GM21723 (cell line): ENCODE data around the gene TAT.
"Not testable (repeated sequence)": the region's sequence is repeated elsewhere in the genome, so short reads cannot be mapped to it uniquely, and the experiment has no call there.

Experiments
- ATAC-seq: cut with Tn5 transposase; IDR thresholded peaks from one replicate; pipeline ENCODE4 v1.9.1; 2021; ENCODE audit warnings: mild to moderate bottlenecking, moderate library complexity; ENCODE audit not compliant: unreplicated experiment

Gene TAT

DNA sequence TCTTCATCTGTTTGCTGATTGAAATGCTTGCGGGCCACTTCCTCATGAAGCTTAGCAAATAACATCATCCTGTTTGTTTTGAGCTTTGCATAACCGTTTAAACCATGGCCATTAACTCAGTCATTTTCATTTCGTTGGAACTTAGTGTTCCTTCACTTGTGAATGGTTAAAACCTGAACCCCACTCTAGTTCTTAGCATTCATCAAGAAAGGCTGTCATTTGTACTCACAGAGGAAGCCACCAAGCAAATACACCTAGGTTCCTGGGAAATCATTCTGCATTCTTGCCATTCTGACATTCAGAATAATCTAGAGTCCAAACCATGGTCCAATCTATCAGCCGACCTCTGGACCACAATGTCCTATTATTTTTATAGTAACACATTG is 8.4 kb upstream of the TAT start:
- ATAC-seq: no peak

DNA sequence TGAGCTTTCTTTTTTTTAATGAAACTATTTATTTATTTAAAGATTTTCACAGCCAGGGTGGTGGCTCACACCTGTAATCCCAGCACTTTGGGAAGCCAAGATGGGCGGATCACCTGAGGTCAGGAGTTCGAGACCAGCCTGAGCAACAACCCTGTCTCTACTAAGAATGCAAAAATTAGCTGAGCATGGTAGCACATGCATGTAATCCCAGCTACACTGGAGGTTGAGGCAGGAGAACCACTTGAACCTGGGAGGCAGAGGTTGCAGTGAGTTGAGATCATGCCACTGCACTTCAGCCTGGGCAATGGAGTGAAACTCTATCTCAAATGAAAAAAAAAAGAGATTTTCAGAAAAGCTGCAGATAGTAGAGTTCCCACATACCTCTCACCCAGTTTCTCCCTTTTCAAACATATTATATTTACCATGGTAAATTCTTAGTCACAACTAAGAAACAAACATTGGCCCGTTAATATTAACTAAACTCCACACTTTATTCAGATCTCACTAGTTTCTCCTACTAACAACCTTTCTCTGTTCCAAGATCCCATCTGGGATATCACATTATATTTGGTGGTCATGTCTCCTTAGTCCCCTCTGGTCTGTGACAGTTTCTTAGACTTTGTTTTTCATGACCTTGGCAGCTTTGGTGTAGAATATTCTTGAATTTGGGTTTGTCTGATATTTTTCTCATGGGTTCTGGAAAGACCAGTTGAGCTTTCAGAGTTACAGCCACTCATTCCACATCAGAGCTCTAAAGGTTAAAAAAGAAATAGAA is 7.8 kb upstream of the TAT start:
- no peak for ATAC-seq

DNA sequence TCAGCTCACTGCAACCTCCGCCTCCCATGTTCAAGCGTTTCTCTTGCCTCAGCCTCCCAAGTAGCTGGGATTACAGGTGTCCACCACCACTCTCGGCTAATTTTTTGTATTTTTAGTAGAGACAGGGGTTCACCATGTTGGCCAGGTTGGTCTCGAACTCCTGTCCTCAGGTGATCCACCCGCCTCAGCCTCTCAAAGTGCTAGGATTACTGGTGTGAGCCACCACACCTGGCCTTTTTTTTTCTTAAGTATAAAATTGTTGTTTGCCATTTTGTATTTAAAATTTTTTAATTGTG is 5.6 kb upstream of the TAT start:
- not testable (repeated sequence) for ATAC-seq

DNA sequence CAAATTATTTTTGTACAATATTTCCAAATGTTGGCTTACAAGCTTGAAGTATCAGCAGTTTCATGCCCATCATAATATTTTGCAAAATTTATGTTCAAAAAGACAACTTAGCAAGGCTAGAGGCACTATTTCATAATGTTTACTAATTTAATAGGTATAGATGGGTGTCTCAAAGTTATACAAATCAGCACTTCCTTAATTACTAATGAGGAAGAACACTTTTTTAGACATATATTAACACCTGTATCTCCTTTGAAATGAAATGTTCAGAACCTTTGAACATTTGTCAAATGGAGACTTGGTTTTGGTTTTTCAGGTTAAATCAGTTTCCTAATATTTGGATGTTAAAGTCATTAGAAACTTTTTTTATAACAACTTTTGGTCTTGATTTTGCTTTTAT is 2.2 kb downstream of the TAT start:
- no peak for ATAC-seq

DNA sequence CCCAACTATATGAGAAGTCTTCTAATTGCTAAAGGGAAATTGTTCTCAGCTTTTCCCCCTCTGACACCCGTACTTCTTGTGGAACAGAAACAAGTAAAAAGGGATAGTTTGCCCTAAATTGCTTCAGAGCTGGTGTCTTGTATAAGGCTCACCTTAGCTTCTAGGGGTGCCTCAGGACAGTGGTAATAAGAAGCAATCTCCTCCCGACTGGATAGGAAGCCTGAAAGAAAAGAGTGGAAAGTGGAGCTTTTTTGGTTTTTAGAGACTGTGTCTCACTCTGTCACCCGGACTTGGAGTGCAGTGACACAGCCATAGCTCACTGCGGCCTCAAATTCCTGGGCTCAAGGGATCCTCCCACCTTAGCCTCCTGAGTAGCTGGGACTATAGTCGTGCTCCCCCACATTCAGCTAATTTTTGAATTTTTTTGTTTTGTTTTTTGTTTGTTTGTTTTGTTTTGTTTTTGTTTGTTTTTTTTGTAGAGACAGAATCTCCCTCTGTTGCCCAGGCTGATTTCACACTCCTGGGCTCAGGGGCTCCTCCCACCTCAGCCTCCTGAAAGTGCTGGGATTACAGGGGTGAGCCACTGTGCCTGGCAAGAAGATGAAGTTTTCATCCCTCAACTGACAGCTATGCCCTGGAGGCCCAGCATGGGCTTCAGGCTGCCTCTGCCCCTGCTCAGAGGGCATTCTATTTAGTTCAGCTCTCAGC is 3.4 kb downstream of the TAT start:
- ATAC-seq: no peak

DNA sequence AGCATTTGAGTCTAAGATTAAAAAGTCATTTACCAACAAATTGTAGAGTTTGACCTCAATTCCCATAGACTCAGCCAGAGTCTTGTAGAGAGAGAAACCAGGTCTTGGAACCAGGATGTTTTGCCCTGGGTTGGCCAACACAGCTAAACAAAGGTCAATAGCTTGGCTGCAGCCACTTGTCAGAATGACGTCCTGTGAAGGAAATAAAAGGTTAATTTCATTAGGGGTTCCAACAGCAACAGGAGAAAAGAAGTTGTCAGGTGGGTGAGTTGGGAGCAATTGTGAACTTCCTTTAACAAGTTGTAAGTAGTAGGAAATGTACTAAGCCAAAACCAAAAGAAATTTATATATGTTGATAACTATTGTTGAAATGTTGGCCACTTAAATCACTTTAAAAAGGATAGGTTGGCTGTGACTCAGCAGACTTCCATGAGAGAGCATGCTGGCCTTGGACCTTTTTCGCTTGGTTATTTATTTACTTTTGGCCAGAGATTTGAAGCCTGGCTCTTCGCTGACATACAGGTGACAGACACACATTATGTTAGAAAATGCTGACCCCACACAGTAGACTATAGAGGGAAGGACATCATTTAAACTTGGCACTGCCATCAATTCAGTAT is 4.3 kb downstream of the TAT start:
- ATAC-seq: no peak

DNA sequence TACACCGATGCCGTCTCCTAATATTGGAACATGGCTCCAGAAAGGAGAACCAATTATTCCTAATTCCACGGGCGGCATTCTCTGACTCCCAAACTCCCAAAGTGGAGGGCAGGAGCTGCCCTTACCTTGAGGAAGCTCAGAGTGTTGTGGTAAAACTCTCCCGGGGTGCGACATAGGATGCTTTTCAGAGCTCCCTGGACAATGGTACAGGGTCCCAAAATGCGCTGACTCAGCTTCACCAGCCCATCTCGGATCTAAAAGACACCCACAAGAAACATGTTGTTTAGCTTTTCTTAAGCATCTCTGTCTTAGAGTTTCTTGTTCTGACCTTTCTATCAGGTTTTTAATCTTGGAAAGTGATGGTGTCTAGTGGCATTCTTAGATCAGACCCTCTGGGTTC is 6.7 kb downstream of the TAT start:
- no peak for ATAC-seq

DNA sequence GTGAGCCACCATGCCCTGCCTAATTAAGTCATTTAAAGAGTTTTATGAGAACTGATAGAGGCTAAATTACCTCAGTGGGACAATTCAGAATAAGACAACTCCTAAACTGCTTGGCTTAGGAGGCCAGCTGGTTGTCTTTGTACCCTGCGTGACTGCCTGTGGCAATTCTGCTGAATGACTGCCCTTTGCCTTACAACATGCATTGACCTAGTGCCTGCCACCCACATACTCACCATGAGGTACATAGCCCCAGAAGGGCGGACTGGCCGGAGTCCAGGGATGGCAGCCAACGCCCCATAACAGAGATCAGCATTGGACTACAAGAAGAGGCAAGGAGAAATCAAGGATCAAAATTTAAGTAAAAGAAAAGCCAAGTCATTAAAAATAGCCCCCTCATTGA is 7.3 kb downstream of the TAT start:
- ATAC-seq: no peak

DNA sequence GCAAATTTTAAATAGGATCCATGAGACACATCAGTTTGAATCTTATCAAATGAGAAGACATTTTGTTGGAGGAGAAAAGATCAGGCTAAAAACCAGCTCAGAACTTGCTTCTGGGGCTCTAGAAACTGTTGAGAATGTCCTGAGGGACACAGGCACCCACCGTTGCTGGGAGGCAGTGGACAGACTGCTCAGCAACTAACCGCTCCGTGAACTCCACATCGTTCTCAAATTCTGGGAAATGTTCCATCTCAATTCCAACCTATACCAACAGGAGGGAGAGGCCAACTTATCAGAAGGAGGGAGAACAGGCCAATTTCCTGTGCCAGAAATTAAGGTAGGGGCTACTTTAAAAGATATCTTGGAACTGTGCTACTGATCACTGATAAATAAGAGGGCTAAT is 8.3 kb downstream of the TAT start:
- no peak for ATAC-seq

DNA sequence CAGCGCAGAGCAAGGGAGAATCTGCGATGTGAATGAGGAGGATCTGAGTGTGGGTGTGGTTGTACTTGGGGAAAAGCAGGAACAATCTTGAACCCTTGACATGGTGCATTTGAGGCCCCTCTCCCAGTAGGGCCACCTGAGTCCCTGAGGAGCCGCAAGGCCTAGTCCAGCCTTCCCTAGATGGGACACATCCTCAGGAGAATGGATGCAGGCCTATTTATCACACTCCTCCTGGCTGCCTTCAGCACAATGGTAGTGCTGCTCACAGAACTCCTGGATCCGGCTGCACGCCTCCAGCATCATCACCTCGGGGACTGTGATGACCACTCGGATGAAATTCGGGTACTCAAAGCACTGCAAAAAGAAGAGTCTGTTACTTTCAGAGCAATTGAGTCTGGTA is 9.0 kb downstream of the TAT start:
- ATAC-seq: no peak

DNA sequence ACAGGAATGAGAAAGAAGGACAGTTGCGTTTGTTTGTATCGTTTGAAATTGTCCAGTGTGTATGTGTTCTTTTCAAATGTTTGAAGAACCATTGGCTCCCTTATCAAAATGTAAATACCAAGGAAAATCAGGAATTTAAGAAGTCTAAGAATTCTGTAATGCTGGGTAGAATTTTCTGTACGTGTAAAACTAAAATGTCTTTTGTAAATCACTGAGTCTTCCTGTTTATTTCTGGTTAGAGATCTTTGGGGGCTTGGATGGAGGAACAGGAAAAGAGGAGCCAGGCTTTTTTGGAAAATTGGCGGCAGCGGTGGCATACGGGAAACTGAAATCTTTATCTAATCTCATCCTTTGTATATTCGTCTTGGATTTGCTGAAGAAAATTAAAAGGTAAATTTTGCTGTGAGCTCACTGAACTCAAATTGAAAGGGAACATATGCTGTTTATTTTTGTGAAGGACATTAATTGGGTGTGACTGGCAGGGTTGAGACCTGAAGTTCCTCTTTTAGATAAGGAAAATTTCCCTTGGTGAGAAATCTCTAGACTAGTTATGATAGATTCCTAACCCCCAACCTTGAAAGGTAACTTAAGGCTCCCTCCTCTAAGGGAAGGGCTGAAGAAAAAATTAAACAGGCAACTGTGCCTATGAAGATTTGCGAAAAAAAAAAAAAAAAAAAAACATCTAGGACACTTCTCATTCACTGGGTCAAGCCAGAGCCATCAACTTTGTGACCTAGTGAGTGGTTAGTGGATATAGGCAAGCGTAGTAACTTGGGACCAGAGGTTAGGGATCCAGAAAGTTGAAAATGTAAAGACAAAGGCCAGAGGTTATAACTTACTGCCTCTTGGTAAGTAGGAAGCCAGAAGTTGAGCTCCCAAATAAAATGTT is 10.8 kb downstream of the TAT start:
- ATAC-seq: no peak

DNA sequence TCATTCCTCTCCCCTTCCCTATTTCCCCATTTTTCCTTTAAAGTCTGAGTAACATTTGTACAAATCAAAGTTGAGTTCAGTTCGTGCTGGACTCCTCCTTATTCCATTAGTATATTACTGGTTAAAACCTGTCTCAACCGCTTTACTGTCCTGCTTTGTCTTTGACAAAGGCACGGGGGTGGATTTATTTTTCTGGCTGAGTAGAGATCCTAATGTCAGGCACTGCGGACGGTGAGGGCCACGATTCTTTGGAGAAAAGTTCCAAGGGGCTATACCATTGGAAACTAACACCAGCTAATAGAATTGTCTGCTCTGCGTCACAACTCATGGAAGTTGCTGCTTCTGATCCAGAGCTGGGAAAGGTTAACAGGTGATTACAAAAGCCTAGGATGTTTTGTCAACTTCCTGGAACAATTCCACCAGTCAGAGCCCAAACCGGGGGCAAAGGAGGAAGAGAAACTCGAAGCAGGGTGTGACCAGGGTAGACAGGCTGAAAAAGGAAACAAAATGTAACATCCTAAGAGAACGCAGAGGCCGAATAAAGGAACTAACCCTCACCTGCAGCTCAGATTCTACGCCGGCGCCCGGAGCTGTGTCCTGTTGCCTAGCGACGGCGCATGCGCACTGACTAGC is 12.4 kb downstream of the TAT start:
- peak; percentile 83 for ATAC-seq

DNA sequence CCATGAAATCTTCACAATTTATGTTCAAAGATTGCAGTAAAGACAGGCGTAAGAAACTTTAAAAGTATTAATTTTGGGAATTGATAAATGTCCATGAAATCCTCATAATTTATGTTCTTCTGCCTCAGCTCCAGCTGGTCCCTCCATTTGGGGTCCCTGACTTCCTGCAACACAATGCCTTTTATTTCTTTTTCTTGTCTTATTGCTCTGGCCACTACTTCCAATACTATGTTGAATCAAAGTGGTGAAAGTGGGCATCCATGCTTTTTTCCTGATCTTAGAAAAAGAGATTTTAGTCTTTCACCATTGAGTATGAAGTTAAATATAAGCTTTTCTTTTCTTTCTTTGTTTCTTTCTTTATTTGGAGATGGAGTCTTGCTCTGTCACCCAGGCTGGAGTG is 14.3 kb downstream of the TAT start:
- ATAC-seq: no peak

DNA sequence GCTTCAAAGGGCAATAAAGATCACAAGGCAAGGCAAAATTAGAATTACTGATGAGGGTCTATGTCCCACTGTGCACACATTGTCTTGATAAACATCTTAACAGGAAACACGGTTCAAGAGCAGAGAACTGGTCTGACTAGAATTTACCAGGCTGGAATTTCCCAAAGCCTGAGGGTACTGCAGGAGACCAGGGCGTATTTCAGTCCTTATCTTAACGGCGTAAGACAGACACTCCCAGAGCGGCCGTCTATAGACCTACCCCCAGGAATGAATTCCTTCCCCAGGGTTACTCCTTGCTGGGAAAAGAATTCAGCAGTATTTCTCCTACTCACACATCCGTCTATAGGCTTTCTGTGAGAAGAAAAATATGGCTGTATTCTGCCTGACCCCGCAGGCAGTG is 15.0 kb downstream of the TAT start:
- not testable (repeated sequence) for ATAC-seq

DNA sequence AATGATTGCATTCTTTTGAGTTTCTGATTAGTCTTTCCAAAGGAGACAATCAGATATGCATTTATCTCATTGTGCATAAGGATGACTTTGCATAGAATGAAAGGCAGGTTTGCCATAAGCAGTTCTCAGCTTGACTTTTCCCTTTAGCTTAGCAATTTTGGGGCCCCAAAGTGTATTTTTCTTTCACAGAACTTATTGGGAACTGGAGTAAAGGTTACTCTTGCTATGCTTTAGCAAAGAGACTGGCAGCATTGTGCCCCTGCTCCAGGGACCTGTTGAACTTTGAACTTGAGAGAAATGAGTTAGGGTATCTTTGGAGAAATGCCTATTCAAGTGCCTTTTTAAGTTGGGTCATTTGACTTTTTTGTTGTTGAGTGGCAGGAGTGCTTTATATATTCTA is 17.0 kb downstream of the TAT start:
- ATAC-seq: no peak

DNA sequence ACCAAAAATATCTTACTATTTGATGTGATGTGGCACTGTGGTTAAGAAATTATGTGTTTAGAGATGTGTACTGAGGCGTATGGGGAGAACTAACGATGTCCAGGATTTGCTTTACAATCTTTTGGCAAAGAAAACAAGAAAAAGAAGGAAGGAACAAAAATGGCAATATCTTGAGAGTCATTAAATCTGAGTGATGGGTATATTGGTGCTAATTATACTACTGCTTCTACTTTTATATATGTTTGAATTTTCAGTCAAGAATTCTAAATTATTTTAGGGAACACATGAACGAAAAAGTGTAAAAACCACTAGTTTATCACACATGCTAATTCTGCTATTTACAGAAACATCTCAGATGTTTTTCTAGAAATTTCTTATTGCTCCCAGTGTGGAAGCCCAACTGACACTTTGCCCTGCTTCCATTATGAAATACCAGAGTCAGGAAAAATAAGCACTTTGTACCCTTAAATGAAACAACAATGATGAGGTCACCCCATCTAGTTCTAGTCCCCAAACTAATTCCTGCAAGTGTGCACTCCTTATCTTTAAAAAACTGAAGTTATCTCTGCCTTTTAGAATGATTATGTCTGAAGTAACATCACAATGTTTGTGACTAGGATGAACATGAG is 18.8 kb downstream of the TAT start:
- no peak for ATAC-seq

DNA sequence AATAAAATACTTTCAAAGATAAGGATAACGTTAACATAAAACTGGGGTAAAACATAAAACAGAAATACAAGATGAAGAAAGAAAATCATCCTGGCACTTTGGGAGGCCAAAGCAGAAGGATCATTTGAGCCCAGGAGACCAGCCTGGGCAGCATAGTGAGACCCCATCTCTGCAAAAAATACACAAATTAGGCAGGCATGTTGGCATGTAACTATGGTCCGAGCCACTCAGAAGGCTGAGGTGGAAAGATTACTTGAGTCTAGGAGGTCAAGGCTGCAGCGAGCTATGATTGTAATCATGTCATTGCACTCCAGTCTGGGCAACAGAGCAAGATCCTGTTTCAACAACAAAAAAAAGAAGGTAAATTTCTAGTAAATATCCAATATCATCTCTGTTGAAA is 19.6 kb downstream of the TAT start:
- ATAC-seq: no peak

DNA sequence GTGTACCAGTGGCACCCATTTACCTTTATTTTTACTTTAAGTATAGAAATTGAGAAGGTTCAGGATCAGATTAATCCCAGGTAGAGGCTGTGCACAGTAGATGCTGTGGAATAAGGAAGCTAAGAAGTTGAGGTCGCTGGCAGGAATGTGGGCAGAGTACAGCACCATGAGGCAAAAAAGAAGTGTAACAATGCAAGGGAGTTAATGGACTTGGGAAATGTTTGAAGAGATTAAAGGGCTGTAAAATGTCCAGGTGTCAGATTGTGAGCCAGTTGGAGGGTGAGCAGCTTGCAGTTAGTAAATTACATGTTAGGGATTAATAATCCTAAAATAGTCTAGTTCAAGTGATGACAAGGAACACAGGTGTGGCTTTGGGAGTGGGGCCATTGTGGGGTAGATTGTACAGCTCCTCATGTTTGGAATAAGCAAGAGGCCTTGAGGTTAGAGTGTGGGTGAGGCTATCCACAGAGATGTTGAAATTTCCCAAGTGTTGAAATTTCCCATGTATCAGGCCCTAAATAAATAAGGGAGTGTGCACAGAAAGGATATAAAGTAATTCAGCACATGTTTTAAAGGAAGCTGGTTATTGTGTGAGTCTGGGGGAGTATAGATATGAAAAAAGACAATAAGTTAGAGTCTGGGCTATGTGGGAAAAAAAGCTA is 21.5 kb downstream of the TAT start:
- ATAC-seq: no peak

DNA sequence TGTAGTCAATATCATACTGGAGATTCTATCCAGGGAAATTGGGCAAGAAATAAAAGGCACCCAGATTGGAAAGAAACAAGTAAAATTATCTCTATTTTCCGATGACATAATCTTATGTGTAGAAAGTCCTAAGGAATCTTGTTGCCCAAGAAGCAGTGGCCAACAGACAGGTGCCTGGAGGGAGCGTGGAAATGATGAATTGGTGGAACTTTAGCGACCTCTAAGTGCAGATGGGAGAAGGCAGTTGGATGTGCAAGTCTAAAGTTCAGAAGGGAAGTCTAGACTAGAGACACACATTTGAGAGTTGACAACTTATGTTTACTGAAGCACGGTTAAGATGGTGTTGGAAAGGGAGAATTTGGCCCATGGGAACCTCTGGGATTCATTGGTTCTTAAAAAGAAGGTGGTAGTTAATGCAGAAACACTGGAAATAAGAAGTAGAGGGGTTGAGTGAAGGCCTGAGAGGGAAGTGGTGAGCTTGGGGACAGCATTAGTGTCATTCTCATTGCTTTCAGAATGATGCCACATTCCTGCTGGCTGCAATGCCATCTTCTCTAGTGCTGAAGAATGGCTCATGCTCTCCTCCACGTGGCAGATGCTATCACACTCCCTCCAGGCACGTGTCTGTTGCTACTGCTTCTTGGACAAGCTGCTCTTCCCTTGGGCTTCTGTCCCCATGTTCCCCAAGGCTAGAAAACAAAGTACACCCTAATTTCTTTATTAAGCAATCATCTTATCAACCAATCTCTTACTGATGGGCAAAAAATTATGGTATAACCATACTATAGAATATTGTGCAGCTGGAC is 24.0 kb downstream of the TAT start:
- no peak for ATAC-seq
